NCI-H1417 (cell line): ENCODE data around the gene TBC1D16.

ENCODE experiments used
- DNase-seq, 3 experiments: peaks; one replicate each; lab custom pipeline; 2025; lab: John Stamatoyannopoulos, UW

TBC1D16 gene

GRCh38 chr17:80025796-80026195 lies 9.9 kb downstream of the TBC1D16 start:
- peak in 2 of 3 experiments; percentile 45 to 68 for DNase-seq

GRCh38 chr17:80025140-80025539 lies 10.5 kb downstream of the TBC1D16 start:
- peak in 2 of 3 experiments; percentile 75 to 84 for DNase-seq

- DNase-seq = no peak
Observed at GRCh38 chr17:80024206-80024972, 11.3 kb downstream of the TBC1D16 start.

- DNase-seq = no peak
Observed at GRCh38 chr17:80023481-80024205, 12.0 kb downstream of the TBC1D16 start.

- DNase-seq = no peak
Observed at GRCh38 chr17:80021600-80021999, 14.1 kb downstream of the TBC1D16 start.

- no peak for DNase-seq
Observed at GRCh38 chr17:80018917-80019651, 16.6 kb downstream of the TBC1D16 start.

GRCh38 chr17:80017226-80018010 lies 18.3 kb downstream of the TBC1D16 start:
- DNase-seq = no peak

- no peak for DNase-seq
Observed at GRCh38 chr17:80012765-80013741, 22.6 kb downstream of the TBC1D16 start.

- no peak for DNase-seq
Observed at GRCh38 chr17:80011989-80012555, 23.6 kb downstream of the TBC1D16 start.

- DNase-seq = no peak
Observed at GRCh38 chr17:80010283-80010858, 25.3 kb downstream of the TBC1D16 start.

GRCh38 chr17:80009391-80010282 lies 26.0 kb downstream of the TBC1D16 start:
- peak in 1 of 3 experiments; percentile 11 for DNase-seq

- DNase-seq = no peak
Observed at GRCh38 chr17:80008848-80009247, 26.8 kb downstream of the TBC1D16 start.

GRCh38 chr17:80008383-80008840 lies 27.3 kb downstream of the TBC1D16 start:
- DNase-seq = peak; percentile 75 to 94 (median 86)

GRCh38 chr17:80007939-80008338 lies 27.7 kb downstream of the TBC1D16 start:
- DNase-seq = no peak

- DNase-seq = no peak
Observed at GRCh38 chr17:80006811-80007752, 28.6 kb downstream of the TBC1D16 start.

GRCh38 chr17:80006339-80006720 lies 29.3 kb downstream of the TBC1D16 start:
- no peak for DNase-seq
